ENCODE data around the gene CHRNA1. TPM values are rescaled to one million over a fixed set of nuclear protein-coding genes. Genes with fewer than 3 reads are reported as not detected.

CHRNA1 gene
- polyA plus RNA-seq, 1 donor from 2014 or later: not detected

- Histone ChIP-seq H3K4me2 (ENCODE audit: low read length) (no peak overlapping the region), H3K4me3 (ENCODE audit: low read length) (no peak overlapping the region), H3K27ac (ENCODE audit: low read length) (no peak overlapping the region), H3K9me2 (ENCODE audit: insufficient read depth, low read length) (no peaks in the 10 kb centered on the region), H4K20me1 (ENCODE audit: insufficient read depth) (no peaks in the 10 kb centered on the region), H3K27me3 (ENCODE audit: insufficient read depth, low read depth, low read length) (no peaks in the 10 kb centered on the region), H3K9me3 (ENCODE audit: low read length) (peaks cover 3% of the 10 kb centered on the region), H3K79me2 (replicated peaks; ENCODE audit: insufficient read depth, low read length) (no peaks in the 10 kb centered on the region), H2AFZ (ENCODE audit: low read depth, low read length) (no peak overlapping the region), H3K36me3 (ENCODE audit: insufficient read depth, low read length) (no peaks in the 10 kb centered on the region), H3F3A (ENCODE audit: insufficient read depth, low read length, poor library complexity, severe bottlenecking) (no peaks in the 10 kb centered on the region), H3K9ac (ENCODE audit: low read length) (no peak overlapping the region)
- no peak for TF ChIP-seq EP300 (conservative IDR thresholded peaks at IDR 0.05; ENCODE audit: poor library complexity, severe bottlenecking)
- no peak for TF ChIP-seq SMC3 (conservative IDR thresholded peaks at IDR 0.05; ENCODE audit: poor library complexity)
- no peak for TF ChIP-seq RAD21 (conservative IDR thresholded peaks at IDR 0.05)
- TF ChIP-seq MXI1 (conservative IDR thresholded peaks at IDR 0.05; ENCODE audit: poor library complexity, severe bottlenecking): no peak
- no peak for TF ChIP-seq TAF1 (IDR thresholded peaks at IDR 0.05; ENCODE audit: low read depth)
- no peak for TF ChIP-seq CTCF (IDR thresholded peaks at IDR 0.05; ENCODE audit: poor library complexity, severe bottlenecking)
- TF ChIP-seq POLR2AphosphoS5 (IDR thresholded peaks at IDR 0.05): no peak
- no peak for TF ChIP-seq EZH2 (IDR thresholded peaks at IDR 0.05; ENCODE audit: borderline replicate concordance, insufficient read depth, low read length, poor library complexity, severe bottlenecking)
- no peak for TF ChIP-seq REST (IDR thresholded peaks at IDR 0.05; ENCODE audit: borderline replicate concordance)
Observed at GRCh38 chr2:174718591-174718990, 45.7 kb downstream of the CHRNA1 start.

- H3K4me2 ChIP-seq (ENCODE audit: low read length): no peak overlapping the region
- no peaks in the 10 kb centered on the region for H3K36me3 ChIP-seq (ENCODE audit: insufficient read depth, low read length)
- H3K9me2 ChIP-seq (ENCODE audit: insufficient read depth, low read length): no peaks in the 10 kb centered on the region
- H3K27ac ChIP-seq (ENCODE audit: low read length): no peak overlapping the region
- H2AFZ ChIP-seq (ENCODE audit: low read depth, low read length): no peak overlapping the region
- H3K79me2 ChIP-seq (replicated peaks; ENCODE audit: insufficient read depth, low read length): no peaks in the 10 kb centered on the region
- no peaks in the 10 kb centered on the region for H3K27me3 ChIP-seq (ENCODE audit: insufficient read depth, low read depth, low read length)
- no peak overlapping the region for H3K9ac ChIP-seq (ENCODE audit: low read length)
- no peak for TF ChIP-seq MXI1 (conservative IDR thresholded peaks at IDR 0.05; ENCODE audit: poor library complexity, severe bottlenecking)
- no peak for TF ChIP-seq REST (IDR thresholded peaks at IDR 0.05; ENCODE audit: borderline replicate concordance)
- no peak for TF ChIP-seq EZH2 (IDR thresholded peaks at IDR 0.05; ENCODE audit: borderline replicate concordance, insufficient read depth, low read length, poor library complexity, severe bottlenecking)
- TF ChIP-seq CTCF (IDR thresholded peaks at IDR 0.05; ENCODE audit: poor library complexity, severe bottlenecking): no peak
- no peak for TF ChIP-seq SMC3 (conservative IDR thresholded peaks at IDR 0.05; ENCODE audit: poor library complexity)
- TF ChIP-seq TAF1 (IDR thresholded peaks at IDR 0.05; ENCODE audit: low read depth): no peak
- no peak for TF ChIP-seq POLR2AphosphoS5 (IDR thresholded peaks at IDR 0.05)
- TF ChIP-seq RAD21 (conservative IDR thresholded peaks at IDR 0.05): no peak
- no peak for TF ChIP-seq EP300 (conservative IDR thresholded peaks at IDR 0.05; ENCODE audit: poor library complexity, severe bottlenecking)
- H4K20me1 ChIP-seq (ENCODE audit: insufficient read depth): no peaks in the 10 kb centered on the region
- peaks cover 3% of the 10 kb centered on the region for H3K9me3 ChIP-seq (ENCODE audit: low read length)
- H3K4me3 ChIP-seq (ENCODE audit: low read length): no peak overlapping the region
- no peaks in the 10 kb centered on the region for H3F3A ChIP-seq (ENCODE audit: insufficient read depth, low read length, poor library complexity, severe bottlenecking)
Observed at GRCh38 chr2:174717916-174718315, 46.4 kb downstream of the CHRNA1 start.

All from neural cell (in vitro differentiated cells).